ENCODE data around the gene ABCA12. TPM values are rescaled to one million over a fixed set of nuclear protein-coding genes. Genes with fewer than 3 reads are reported as not detected.

The ABCA12 gene
- total RNA-seq, 1 donor from 2014 or later: not detected

DNA sequence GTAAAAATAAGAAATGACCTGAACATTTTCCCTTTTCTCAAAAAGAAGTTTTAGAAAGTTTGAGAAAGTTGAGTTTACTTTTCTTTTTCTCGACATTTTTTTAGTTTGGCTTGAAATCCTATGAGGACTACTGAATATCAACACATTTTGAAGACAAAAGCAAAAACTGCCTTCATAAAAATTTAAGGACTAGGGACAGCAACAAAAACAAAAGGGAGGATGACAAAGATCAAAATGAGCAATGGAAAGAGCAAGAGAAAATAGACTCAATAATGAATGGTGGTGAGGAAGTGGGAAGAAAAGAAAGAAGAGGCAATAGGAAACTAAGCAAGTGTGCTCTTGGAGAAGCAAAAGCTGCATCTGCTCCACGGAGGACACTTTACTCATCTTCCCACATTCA, 82.5 kb downstream of the ABCA12 start:
- DNase-seq (no peak), ATAC-seq (ENCODE audit: poor library complexity) (no peak)
- intact Hi-C loops (cut with DNase I): no loop called here

DNA sequence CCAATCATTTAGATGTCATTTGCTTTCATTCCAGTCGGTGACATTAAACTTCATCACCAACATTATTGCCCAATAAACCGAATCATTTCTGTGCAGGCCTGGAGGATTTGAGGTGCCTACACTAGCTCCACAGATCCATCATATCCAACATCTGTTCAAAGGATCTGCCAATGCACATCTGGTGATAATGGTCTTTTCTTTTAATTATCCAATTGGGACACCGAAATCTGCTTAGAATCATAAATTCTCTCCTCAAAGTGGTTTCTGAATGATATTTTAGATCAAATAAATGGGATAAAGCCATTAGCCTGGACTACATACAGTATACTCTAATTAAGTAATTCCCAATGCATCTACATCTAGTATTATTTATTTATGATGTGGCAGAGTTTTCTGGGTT, 85.6 kb downstream of the ABCA12 start:
- DNase-seq (no peak), ATAC-seq (ENCODE audit: poor library complexity) (no peak)
- intact Hi-C loops (cut with DNase I): no loop called here

DNA sequence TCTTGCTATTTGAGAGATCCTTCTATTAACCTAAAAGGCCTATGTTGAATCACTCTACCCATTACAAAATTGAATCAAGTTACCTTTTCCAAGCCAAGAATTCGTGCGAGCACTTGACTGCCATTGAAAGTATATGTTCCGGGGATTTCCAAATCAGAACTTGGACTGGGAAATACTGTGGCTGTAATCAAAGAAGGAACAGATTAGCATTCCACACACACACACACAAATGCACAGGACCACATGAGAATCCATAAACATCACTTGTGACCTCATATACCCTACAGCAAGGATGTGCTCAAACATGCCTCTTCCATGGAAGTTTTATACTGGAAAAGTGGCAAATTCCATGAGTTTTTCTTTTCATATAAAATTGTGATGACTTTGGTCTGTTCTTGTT, 86.0 kb downstream of the ABCA12 start:
- ATAC-seq (ENCODE audit: poor library complexity) (no peak), DNase-seq (no peak)
- intact Hi-C loops (cut with DNase I): no loop called here

DNA sequence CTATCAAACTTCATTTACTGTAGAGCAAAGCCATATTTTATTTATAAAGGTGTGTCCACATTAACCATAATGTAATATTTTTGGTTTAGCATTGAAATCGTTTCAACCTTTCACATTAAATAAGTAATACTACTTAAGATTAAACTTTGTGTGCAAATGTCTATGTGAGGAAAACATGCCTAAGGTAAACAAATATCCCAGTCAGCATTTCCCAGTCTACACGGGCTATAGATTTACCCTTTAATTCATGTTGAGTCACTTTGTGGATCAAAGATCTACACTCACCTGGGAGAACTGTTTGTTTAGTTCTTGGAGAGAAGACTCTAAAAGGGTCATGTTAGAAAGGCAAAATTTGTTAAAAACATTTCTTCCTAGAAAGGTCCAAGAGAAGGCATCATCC, 89.1 kb downstream of the ABCA12 start:
- intact Hi-C loops (cut with DNase I): no loop called here
- DNase-seq (no peak), ATAC-seq (ENCODE audit: poor library complexity) (no peak)

DNA sequence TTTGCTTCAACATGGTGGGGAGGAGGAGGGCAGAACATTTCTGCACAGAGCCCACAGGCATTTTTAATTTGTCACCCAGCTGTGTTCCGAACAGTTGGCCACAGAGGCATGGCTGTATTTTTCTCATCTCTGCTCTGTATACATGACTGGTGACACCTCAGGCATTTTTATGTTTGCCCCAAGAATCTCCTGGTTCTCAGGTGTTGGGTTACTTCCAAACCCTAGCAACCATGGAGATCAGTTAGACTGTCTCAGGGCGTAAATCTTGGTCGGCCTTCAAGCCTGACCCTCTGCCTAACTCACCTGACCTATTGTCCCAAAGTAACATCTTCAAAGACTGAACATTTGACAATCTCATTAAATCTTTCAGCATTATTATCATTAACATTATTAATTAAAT, 100.0 kb downstream of the ABCA12 start:
- intact Hi-C loops (cut with DNase I): no loop called here
- no peak for ATAC-seq (ENCODE audit: poor library complexity)
- no peak for DNase-seq

DNA sequence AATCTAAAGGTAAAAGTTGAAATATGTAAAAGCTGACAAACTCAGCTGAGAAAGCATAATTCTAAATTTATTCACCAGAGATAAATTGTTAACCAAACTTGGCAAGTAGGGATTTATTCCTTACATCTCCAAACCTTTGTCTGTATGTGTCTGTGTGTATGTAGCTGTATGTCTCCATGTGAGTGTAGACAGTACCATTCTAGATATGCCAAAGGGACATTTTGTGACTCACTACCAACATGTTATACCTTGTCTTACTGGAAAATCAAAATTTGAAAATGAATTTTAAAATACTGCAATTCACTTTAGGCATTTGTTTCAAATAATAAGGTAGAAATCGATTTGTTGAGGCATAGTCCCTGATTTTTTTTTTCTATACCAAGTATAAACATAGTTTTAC, 102.1 kb downstream of the ABCA12 start:
- ATAC-seq (ENCODE audit: poor library complexity): no peak
- intact Hi-C loops (cut with DNase I): no loop called here
- DNase-seq: no peak

DNA sequence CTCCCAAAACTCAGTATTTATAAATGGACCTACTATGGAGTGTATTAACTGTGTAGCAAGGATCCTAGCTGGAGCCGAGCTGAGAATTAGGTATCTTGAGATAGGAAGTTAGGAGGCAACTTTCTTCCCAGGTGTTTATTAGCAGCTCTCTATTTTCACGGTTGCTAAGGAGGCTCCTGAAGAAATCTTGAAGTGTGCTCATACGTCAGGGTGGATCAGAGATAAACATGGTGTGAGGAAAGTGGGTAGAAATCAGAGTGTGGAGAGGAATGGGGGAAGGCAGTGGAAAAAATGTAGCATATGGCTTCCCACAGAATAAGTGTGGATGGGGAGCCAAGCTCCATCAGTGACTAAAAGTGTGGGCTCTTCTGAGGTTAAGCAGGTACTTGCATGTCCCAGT, 104.3 kb downstream of the ABCA12 start:
- ATAC-seq (ENCODE audit: poor library complexity) (no peak), DNase-seq (no peak)
- intact Hi-C loops (cut with DNase I): no loop called here

DNA sequence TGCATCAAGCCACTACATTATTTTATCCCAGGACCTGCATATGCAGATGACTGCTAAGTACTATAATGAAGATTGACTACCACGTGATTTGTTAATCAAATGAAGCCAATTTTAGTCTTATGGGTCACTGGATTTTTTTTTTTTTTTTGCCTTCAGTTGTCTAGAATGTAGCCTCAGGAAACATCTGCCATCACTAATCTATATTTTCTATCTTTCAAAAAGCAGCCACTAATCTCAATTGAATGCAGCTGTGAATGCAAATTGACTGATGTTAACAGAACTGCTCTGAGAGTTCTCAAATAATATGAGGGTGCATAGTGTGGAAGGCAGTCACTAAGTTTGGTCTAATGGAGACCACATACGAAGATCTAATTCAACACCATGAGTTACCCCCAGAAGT, 106.3 kb downstream of the ABCA12 start:
- intact Hi-C loops (cut with DNase I): no loop called here
- ATAC-seq (ENCODE audit: poor library complexity) (no peak), DNase-seq (no peak)

DNA sequence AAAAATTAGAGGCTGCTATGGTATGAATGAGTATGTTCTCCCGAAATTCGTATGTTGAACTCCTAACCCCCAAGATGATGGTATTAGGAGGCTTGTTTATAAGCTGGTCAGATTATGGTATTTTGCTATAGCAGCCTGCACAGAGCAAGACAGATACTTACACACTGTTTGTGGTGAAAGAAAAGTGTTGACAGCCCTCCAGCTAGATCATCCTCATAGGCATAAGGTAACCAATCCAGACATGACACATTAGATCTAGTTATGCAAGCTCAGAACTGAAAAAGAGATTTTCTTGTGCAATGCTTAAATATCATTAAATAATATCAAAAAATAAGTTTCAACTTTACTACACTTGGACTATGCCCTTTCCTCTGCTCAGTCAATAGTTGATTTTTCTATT, 107.1 kb downstream of the ABCA12 start:
- intact Hi-C loops (cut with DNase I): no loop called here
- no peak for DNase-seq

DNA sequence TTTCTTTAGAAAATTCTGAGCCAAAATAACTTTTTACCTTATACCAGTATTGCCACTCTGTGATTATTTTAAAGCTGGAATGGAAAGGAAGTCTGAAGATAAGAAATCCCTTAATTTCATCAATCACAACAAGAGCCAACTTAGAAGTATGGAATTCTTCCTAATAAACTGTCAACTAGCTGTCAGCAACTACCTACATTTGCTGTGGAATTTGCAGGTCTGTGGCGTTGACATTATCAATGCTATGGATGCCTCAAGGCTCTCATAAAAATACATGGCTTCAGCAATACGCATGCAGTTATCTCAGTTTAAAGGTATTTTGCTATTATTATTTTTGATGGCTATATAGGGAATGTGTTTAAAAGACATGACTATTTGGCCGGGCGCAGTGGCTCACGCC, 108.5 kb downstream of the ABCA12 start:
- ATAC-seq (ENCODE audit: poor library complexity) (no peak), DNase-seq (no peak)
- intact Hi-C loops (cut with DNase I): no loop called here

More for the DNA sequence above, 107.1 kb downstream of the ABCA12 start:
- no peak for ATAC-seq (ENCODE audit: poor library complexity)

DNA sequence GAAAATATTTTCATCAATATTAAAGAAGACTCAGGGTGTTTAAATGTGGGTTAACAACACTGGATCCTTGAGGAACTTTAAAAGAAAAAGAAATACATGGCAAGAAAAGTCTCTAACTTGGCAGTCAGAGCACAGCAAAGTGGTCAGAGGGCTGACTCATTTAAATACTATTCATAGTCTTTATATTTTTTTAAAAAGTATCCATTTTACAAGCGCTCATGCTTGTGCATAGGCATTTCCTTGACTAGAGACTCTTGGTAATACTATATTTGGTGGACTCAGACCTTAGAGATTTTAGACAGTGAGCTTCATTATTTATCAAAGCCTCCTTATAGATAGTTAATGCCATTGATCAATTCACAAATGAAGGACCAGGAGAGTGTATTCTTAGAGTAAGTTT, 110.2 kb downstream of the ABCA12 start:
- intact Hi-C loops (cut with DNase I): no loop called here
- no peak for DNase-seq
- ATAC-seq (ENCODE audit: poor library complexity): no peak

DNA sequence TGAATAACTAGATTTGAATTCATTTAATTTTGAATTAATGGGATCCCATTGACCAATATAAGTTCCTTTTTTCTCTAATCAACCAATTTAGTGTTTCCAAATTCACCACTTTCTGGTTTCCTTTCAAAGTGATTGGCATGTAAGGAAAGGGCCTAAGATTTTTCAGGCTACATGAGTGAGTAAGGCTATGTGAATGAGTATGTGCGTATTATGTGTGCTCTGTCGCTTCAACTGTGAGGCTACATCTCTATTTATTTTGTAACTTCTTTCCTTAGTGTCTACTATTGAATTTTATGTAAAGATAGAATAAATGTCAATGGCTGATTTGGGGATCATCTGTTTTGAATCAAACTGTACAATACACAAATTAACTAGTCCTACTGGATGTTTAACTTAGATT, 110.6 kb downstream of the ABCA12 start:
- DNase-seq (no peak), ATAC-seq (ENCODE audit: poor library complexity) (no peak)
- intact Hi-C loops (cut with DNase I): no loop called here

DNA sequence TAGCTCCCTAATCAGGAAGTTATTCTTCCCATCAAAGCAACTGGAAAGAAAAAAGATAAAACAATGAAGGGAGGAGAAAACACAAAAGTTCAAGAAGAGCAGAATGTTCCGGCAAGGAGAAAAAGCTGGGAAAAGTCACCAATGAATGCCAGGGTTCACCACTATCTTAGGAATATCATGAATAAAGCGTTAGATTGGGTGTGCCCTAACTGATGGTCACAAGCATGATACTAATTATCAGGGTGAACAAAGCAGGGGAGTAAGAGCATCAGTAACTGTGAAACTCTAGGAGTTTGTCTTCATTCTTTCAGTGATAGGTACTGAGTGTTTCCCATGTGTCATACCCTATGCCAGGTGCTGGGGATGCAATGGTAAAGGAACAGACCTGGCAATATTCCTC, 115.5 kb downstream of the ABCA12 start:
- no peak for DNase-seq
- ATAC-seq (ENCODE audit: poor library complexity): no peak
- intact Hi-C loops (cut with DNase I): no loop called here

DNA sequence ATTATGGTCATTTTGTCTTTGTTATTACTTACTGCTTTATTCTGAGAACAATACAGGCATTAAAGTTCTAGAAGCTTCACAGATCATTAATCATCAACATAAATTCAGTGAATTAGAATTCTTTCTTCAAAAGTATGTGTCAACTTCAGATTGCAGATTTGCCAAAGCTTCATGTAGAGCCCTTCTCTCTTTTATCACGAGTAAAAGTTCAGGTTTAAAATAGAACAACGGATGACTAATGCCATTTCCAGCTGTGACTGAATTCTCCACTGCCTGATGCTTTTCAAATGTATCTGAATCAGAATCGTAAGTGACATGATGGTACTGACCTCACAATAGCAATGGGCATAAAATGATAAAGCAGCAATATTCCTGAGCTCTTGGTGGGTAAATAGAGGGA, 116.0 kb downstream of the ABCA12 start:
- ATAC-seq (ENCODE audit: poor library complexity): peak; percentile 51
- intact Hi-C loops (cut with DNase I): no loop called here
- DNase-seq: no peak

DNA sequence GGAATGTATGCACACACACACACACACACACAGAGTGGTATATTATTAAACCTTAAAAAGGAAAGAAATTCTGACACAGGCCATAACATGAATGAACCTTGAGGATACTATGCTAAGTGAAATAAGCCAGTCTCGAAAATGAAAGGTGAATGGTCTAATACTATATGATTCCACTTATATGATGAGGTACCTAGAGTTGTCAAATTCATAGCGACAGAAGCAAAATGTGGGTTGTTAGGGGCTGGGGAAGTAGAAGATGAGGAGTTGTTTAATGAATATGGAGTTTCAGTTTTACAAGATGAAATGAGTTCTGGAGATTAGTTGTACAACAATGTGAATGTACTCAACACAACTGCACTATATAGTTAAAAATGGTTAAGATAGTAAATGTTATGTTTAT, 118.1 kb downstream of the ABCA12 start:
- DNase-seq: no peak
- no peak for ATAC-seq (ENCODE audit: poor library complexity)
- intact Hi-C loops (cut with DNase I): no loop called here

DNA sequence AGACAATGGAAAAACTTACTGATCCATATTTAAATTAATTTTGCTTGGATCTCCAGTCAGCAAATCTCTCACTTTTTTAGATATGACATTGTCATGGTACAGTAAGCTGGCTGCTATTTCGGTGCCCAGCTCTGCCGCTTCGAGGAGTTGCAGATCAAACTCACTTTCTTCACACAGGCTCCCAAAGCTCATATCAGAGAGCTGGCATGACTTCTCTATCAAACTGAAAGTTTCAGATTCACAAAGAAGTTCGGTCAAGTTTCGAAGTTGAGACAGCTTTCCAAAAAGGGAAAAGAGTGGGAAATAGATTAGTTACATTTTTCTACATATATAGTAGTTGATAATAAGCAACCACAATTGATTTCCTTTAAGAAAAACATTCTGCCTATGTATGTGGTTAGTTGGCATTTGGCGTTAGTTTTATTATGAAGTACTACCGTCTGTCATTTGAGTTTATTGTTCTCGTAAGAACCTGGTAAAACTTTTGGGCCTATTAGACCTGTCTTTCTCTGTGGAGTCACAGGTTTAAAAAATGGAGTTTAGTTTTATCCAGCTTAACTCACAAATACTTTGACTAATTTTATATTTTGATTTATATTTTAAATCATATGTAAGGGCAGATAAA, 118.8 kb downstream of the ABCA12 start:
- no peak for DNase-seq
- no peak for ATAC-seq (ENCODE audit: poor library complexity)
- intact Hi-C loops (cut with DNase I): no loop called here

DNA sequence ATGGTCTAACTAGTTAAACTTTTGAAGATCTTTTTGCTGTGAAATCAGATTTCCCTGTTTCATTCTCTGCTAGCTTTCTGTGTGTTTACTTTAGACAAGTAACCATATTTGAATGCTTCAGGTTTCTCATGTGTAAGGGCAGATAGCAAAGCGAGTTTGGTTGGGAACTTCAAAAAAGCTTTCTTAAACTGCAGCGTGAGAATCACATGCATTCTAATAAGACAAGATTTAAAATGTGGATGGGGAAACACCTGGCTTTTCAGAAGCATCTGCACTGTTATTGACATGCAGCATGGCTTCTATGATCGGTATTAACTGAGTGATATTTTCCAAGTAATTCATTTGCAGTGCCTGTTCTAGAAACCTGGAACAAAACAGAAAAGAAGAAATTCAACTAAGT, 119.3 kb downstream of the ABCA12 start:
- intact Hi-C loops (cut with DNase I): no loop called here
- no peak for DNase-seq
- ATAC-seq (ENCODE audit: poor library complexity): no peak

DNA sequence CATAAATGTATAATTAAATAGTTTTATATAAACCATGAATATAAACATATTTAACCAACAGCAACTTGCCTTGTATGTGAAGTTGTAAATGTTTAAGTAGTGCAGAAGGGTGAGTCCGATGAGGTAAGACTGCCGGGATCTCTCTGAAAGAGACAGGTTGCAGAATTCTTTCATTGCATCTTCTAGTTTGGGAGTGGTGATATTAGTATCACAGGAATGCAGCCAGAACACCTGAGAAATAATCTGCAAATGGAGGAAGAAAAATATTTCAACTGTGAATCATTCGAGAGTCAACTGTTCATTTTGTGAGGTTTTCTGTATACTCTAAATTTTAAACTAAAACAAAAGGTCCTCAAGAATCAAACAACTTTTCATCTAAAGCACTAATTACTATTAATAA, 123.0 kb downstream of the ABCA12 start:
- no peak for ATAC-seq (ENCODE audit: poor library complexity)
- no peak for DNase-seq
- intact Hi-C loops (cut with DNase I): no loop called here

DNA sequence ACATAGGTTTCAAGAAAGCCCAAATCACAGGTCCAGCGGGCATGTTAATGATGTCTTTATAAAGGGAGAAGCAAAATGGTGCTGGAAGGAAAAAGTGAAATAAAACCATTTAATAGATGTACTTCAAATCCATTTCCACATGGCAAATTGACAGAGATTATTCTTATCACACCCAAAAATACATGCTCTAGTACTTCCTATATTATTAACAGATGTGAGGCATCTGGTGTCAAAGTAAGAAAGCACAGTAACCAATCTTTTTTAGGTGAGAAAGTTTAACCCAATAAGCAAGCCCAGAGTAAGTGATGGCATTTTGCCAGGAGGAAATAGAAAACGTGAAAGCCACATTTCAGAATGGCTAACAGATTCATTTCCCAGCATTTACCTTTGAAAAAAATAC, 128.0 kb downstream of the ABCA12 start:
- ATAC-seq (ENCODE audit: poor library complexity) (no peak), DNase-seq (no peak)
- intact Hi-C loops (cut with DNase I): no loop called here

DNA sequence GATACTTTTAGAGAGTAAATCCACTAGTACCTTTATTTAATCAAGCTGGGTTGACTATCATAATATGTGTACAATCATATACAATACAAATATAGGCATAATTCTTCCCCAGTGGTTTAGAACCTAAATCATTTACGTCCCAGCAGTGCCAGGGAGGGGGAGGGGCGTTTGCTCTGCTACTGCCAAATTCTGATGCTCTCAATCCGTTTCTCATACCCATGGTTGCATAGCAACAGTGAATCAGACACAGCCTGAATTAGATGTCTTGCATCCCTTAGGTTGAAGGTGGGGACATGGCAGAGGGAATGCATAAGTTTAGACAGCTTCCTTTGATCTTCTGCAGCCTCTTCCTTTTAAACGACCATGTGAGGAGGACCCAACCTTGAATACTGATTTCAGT, 135.4 kb downstream of the ABCA12 start:
- ATAC-seq (ENCODE audit: poor library complexity) (no peak), DNase-seq (no peak)
- intact Hi-C loops (cut with DNase I): no loop called here

DNA sequence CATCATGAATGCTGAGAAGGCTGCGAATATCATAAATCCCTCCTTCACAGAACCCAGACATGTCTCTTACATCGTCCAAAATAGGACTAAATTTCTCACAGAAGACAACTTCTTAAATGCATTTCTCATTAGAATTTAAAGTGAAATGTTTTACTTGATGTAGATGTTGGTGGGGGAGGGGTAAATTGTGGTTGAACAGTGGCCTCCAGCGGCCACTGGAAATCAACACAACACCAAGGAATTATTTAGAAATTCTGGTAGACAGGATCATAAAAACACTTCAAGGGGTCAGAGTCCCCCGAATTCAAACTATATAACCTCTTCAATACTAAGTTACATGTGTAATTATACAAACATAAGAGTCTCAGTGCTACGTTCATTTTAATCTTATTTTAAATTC, 135.9 kb downstream of the ABCA12 start:
- DNase-seq (no peak), ATAC-seq (ENCODE audit: poor library complexity) (no peak)
- intact Hi-C loops (cut with DNase I): no loop called here

DNA sequence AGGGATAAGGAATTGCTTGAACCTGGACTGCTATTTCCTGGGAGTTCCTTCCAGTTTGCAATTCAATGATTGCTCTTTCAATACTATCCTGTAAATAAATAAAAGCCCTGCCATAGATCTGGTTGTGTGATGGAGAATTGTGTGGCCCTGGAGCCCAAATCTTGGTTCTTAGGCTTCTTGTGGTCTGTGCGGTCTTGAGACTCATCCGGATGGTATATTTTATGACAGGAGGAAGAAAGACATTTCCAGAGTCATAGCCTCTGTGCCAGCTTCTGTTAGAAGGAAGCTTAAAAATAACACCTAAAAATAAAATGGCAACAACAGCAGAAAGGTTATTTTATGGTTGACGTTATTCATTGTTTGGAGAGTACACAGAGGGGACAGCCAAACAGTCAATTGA, 137.7 kb downstream of the ABCA12 start:
- ATAC-seq (ENCODE audit: poor library complexity) (no peak), DNase-seq (no peak)
- intact Hi-C loops (cut with DNase I): no loop called here
